Endothelial cell of umbilical vein (primary cell): ENCODE measurements around the gene PHC2. TPM values are rescaled to one million over a fixed set of nuclear protein-coding genes. Genes with fewer than 3 reads are reported as not detected.

ENCODE experiments used
- BruUV-seq: library from RNA; stranded (reverse); fragments of 400-500 nt; replicated peaks from 2 replicates; lab custom pipeline; 2021; lab: Mats Ljungman, UMichigan
- CTCF ChIA-PET: fragments of 300-600, 350-600 bp; sonication (Branson Sonifier 250); formaldehyde crosslinking; loops from one replicate; lab custom pipeline; 2021; ENCODE audit warnings: antibody characterized with exemption, inconsistent platforms; lab: Charles Lee
- POLR2A ChIA-PET: fragments of 300-600, 350-600 bp; sonication (Branson Sonifier 250); formaldehyde crosslinking; loops from one replicate; lab custom pipeline; 2021; ENCODE audit warnings: antibody characterized with exemption, inconsistent platforms; lab: Charles Lee
- DNase-seq: peaks from one replicate; pipeline ENCODE4 v3.0.0-alpha.2; 2011; ENCODE audit warnings: low read depth, low spot score
- FAIRE-seq: peaks from 2 replicates; lab custom pipeline; 2011; peaks lifted over from hg19 to GRCh38; lab: Jason Lieb, UNC
- H2AFZ ChIP-seq: 2 replicates; pipeline ENCODE4 v1.6.0; 2012; ENCODE audit warnings: low read depth, low read length, control low read depth, inconsistent platforms
- H3K27ac ChIP-seq: 2 replicates; pipeline ENCODE4 v1.5.1; 2011; ENCODE audit warnings: low read depth, mild to moderate bottlenecking, control low read depth, low read length, moderate library complexity; ENCODE audit not compliant: insufficient read depth
- H3K27me3 ChIP-seq, 2 experiments: 2 replicates each; pipeline versions ENCODE4 v1.6.0 to v1.6.1; 2011; ENCODE audit warnings: low read length in 2 of 2, mixed read lengths in 1 of 2; ENCODE audit not compliant: control insufficient read depth in 2 of 2, insufficient read depth in 2 of 2
- H3K36me3 ChIP-seq, 2 experiments: 2 replicates in 1 of 2; 3 replicates in 1 of 2; pipeline ENCODE4 v1.5.1; 2011; ENCODE audit warnings: low read length in 2 of 2, mild to moderate bottlenecking in 1 of 2, moderate library complexity in 1 of 2; ENCODE audit not compliant: control insufficient read depth in 2 of 2, insufficient read depth in 2 of 2; ENCODE audit errors: extremely low read depth in 1 of 2
- H3K4me1 ChIP-seq: 3 replicates; pipeline ENCODE4 v1.5.1; 2011; ENCODE audit warnings: mild to moderate bottlenecking, low read length; ENCODE audit not compliant: control insufficient read depth, insufficient read depth; ENCODE audit errors: extremely low read depth
- H3K4me2 ChIP-seq: 2 replicates; pipeline ENCODE4 v1.6.1; 2011; ENCODE audit warnings: low read length, control low read depth, mixed read lengths; ENCODE audit not compliant: insufficient read depth
- H3K4me3 ChIP-seq, 3 experiments: fragments of 200-600 bp in 1 of 3; sonication (generic), shearing (Covaris generic) in 1 of 3; replicated peaks in 1 of 3; 2 replicates each; pipeline ENCODE4 v1.5.1; 2011 to 2016; ENCODE audit warnings: control low read depth in 3 of 3, low read length in 3 of 3, mild to moderate bottlenecking in 2 of 3, inconsistent platforms in 1 of 3, low read depth in 1 of 3, moderate library complexity in 1 of 3; ENCODE audit not compliant: insufficient read depth in 1 of 3
- H3K79me2 ChIP-seq: 2 replicates; pipeline ENCODE4 v1.6.0; 2012; ENCODE audit warnings: low read length, inconsistent platforms; ENCODE audit not compliant: control insufficient read depth, insufficient read depth
- H3K9ac ChIP-seq: replicated peaks from 2 replicates; pipeline ENCODE3; 2011; ENCODE audit warnings: low read length, control low read depth; ENCODE audit not compliant: insufficient read depth; ENCODE audit errors: extremely low read depth
- H3K9me1 ChIP-seq: replicated peaks from 3 replicates; pipeline ENCODE4 v1.6.0; 2011; ENCODE audit warnings: mild to moderate bottlenecking, low read length; ENCODE audit not compliant: control insufficient read depth, insufficient read depth; ENCODE audit errors: extremely low read depth
- H3K9me3 ChIP-seq: replicated peaks from 2 replicates; pipeline ENCODE4 v1.5.1; 2012; ENCODE audit warnings: low read length, inconsistent platforms; ENCODE audit not compliant: control insufficient read depth, insufficient read depth
- H4K20me1 ChIP-seq: replicated peaks from 2 replicates; pipeline ENCODE3; 2011; ENCODE audit warnings: mild to moderate bottlenecking, low read length; ENCODE audit not compliant: control insufficient read depth, insufficient read depth; ENCODE audit errors: extremely low read depth
- EZH2 ChIP-seq: IDR thresholded peaks from 2 replicates; pipeline ENCODE4 v1.6.1; 2012; ENCODE audit warnings: borderline replicate concordance, low read depth, mild to moderate bottlenecking, moderate library complexity, low read length, inconsistent platforms; ENCODE audit not compliant: severe bottlenecking
- FOS ChIP-seq: IDR thresholded peaks from 2 replicates; pipeline ENCODE4 v1.6.1; 2011; ENCODE audit warnings: mild to moderate bottlenecking, low read length, moderate library complexity, borderline replicate concordance; ENCODE audit not compliant: insufficient read depth
- GATA2 ChIP-seq: IDR thresholded peaks from 2 replicates; pipeline ENCODE4 v1.7.0; 2011; ENCODE audit warnings: low read depth, mild to moderate bottlenecking, moderate library complexity, mixed read lengths, low read length; ENCODE audit not compliant: insufficient read length, insufficient read depth
- JUN ChIP-seq: IDR thresholded peaks from 2 replicates; pipeline ENCODE4 v1.6.1; 2011; ENCODE audit warnings: borderline replicate concordance, low read depth; ENCODE audit not compliant: insufficient read length, insufficient read depth
- MAX ChIP-seq: IDR thresholded peaks from 2 replicates; pipeline ENCODE4 v1.6.1; 2011; ENCODE audit not compliant: insufficient read depth, insufficient read length
- MYC ChIP-seq: IDR thresholded peaks from one replicate; pipeline ENCODE4 v1.6.1; 2011; ENCODE audit warnings: mild to moderate bottlenecking, low read depth, low read length
- POLR2A ChIP-seq: IDR thresholded peaks from 2 replicates; pipeline ENCODE4 v1.6.1; 2012; ENCODE audit warnings: low read depth, mild to moderate bottlenecking, control low read depth, low read length
- POLR2AphosphoS5 ChIP-seq: IDR thresholded peaks from 2 replicates; pipeline ENCODE4 v1.6.1; 2012; ENCODE audit warnings: low read depth, mild to moderate bottlenecking, control low read depth, low read length, moderate library complexity; ENCODE audit not compliant: insufficient read depth
- dilution Hi-C: fragments of 300-500 bp; cut with MboI; formaldehyde crosslinking; loops from one replicate; pipeline ENCODE4 v1.15.0; 2019; ENCODE audit warnings: low sequenced_read_pairs; ENCODE audit not compliant: extremely low pct_ligation_motif_present
- intact Hi-C: fragments of 100-400 bp; cut with micrococcal nuclease; formaldehyde crosslinking; loops from one replicate; pipeline ENCODE4 v1.10.0; 2022
- polyA plus RNA-seq, 4 experiments: library from polyadenylated mRNA; depleted of rRNA in 3 of 4; stranded (reverse) in 3 of 4; unstranded in 1 of 4; fragments of >200 nt; gene quantifications; 2 replicates each; pipeline versions ENCODE4 v1.2.1 to v1.2.3, GENCODE V29; 2011 to 2012; ENCODE audit warnings: missing spikeins in 1 of 4
- total RNA-seq: library from RNA; stranded (reverse); gene quantifications from 2 replicates; pipeline ENCODE4 v1.2.3, GENCODE V29; 2021
- TF ChIP-seq, protein P1 (sequence below), 2 donors: IDR thresholded peaks; 1 replicate in 1 of 2; 2 replicates in 1 of 2; pipeline ENCODE4 v1.5.1; 2011; ENCODE audit warnings: low read length in 2 of 2, mild to moderate bottlenecking in 2 of 2, moderate library complexity in 2 of 2, control low read depth in 1 of 2, inconsistent platforms in 1 of 2, low read depth in 1 of 2; ENCODE audit not compliant: insufficient read depth in 1 of 2; ENCODE audit errors: extremely low read depth in 1 of 2

The PHC2 gene
- total and polyA plus RNA-seq, 2 donors (not counting 3 experiments of a cell fraction or from before 2014, with no cell fraction given), result 65.6 to 79.0 TPM

- POLR2A ChIA-PET, result no interaction called here
Measured at GRCh38 chr1:33275195-33275594, 155.7 kb downstream of the PHC2 start.

More at GRCh38 chr1:33275195-33275594, 155.7 kb downstream of the PHC2 start:
- Histone ChIP-seq H3K4me3 (no peak overlapping the region), H3K9ac (no peak overlapping the region), H3K9me3 (no peaks in the 10 kb centered on the region), H3K27ac (no peak overlapping the region), H3K4me2 (no peak overlapping the region), H3K9me1 (no peaks in the 10 kb centered on the region), H3K79me2 (no peaks in the 10 kb centered on the region), H4K20me1 (no peaks in the 10 kb centered on the region), H3K36me3 (peaks cover 0 to 19% of the 10 kb centered on the region in 2 experiments), H2AFZ (no peak overlapping the region), H3K4me1 (no peaks in the 10 kb centered on the region), H3K27me3 (no peaks in the 10 kb centered on the region)
- TF ChIP-seq, protein P1, sequence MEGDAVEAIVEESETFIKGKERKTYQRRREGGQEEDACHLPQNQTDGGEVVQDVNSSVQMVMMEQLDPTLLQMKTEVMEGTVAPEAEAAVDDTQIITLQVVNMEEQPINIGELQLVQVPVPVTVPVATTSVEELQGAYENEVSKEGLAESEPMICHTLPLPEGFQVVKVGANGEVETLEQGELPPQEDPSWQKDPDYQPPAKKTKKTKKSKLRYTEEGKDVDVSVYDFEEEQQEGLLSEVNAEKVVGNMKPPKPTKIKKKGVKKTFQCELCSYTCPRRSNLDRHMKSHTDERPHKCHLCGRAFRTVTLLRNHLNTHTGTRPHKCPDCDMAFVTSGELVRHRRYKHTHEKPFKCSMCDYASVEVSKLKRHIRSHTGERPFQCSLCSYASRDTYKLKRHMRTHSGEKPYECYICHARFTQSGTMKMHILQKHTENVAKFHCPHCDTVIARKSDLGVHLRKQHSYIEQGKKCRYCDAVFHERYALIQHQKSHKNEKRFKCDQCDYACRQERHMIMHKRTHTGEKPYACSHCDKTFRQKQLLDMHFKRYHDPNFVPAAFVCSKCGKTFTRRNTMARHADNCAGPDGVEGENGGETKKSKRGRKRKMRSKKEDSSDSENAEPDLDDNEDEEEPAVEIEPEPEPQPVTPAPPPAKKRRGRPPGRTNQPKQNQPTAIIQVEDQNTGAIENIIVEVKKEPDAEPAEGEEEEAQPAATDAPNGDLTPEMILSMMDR (IDR thresholded peaks at IDR 0.05; ENCODE audit: extremely low read depth in 1 of 2, insufficient read depth in 1 of 2, low read depth in 1 of 2, low read length in 2 of 2), result no peak
- TF ChIP-seq POLR2AphosphoS5 (no peak), FOS (no peak), POLR2A (no peak), GATA2 (no peak), EZH2 (no peak), MAX (no peak), MYC (no peak), JUN (no peak)
- dilution Hi-C loops, result no loop called here
- intact Hi-C loops, result no loop called here
- BruUV-seq, result no TSS peak
- CTCF ChIA-PET, result interaction anchor here (4.2 kb wide), 1 partner anchor 20 kb away, joined by 14 read pairs; no protein-coding TSS in a partner anchor
- FAIRE-seq, result no peak
- no peak for DNase-seq
